A673 (cell line): ENCODE data around the gene TPK1. TPM values are rescaled to one million over a fixed set of nuclear protein-coding genes. Genes with fewer than 3 reads are reported as not detected.
"Not testable (repeated sequence)": the region's sequence is repeated elsewhere in the genome, so short reads cannot be mapped to it uniquely, and the experiment has no call there.

Experiments
- BruUV-seq: library from RNA; stranded (reverse); fragments of 400-500 nt; replicated peaks from 2 replicates; lab custom pipeline; 2021; lab: Mats Ljungman, UMichigan
- CTCF ChIA-PET: fragments of 300-600 bp; sonication (Branson Sonifier 250); formaldehyde crosslinking; loops from one replicate; lab custom pipeline; 2022; ENCODE audit warnings: antibody characterized with exemption; lab: Charles Lee
- POLR2A ChIA-PET: fragments of 300-600 bp; sonication (Branson Sonifier 250); formaldehyde crosslinking; loops from one replicate; lab custom pipeline; 2022; ENCODE audit warnings: antibody characterized with exemption; ENCODE audit not compliant: low non-redundant PET; lab: Charles Lee
- DNase-seq: peaks from one replicate; pipeline ENCODE4 v3.0.0-alpha.2; 2015; ENCODE audit warnings: low spot score
- H3K27ac ChIP-seq: fragments of 200-600 bp; sonication (generic); 2 replicates; pipeline ENCODE4 v1.5.1; 2016; ENCODE audit warnings: mixed run types, low read depth, mild to moderate bottlenecking, mixed read lengths, antibody characterized with exemption, low read length; ENCODE audit not compliant: poor library complexity, severe bottlenecking
- H3K27me3 ChIP-seq: fragments of 200-600 bp; sonication (generic); replicated peaks from 2 replicates; pipeline ENCODE4 v1.6.1; 2017; ENCODE audit warnings: mixed run types, low read depth, mild to moderate bottlenecking, mixed read lengths, antibody characterized with exemption, low read length; ENCODE audit not compliant: insufficient read depth, poor library complexity
- H3K36me3 ChIP-seq: fragments of 200-600 bp; sonication (generic); 2 replicates; pipeline ENCODE4 v1.6.1; 2016; ENCODE audit warnings: mixed run types, mild to moderate bottlenecking, mixed read lengths, antibody characterized with exemption, low read length; ENCODE audit not compliant: insufficient read depth, poor library complexity, severe bottlenecking
- H3K4me1 ChIP-seq: fragments of 200-600 bp; sonication (generic); 2 replicates; pipeline ENCODE4 v1.6.1; 2017; ENCODE audit warnings: mixed run types, mild to moderate bottlenecking, mixed read lengths, antibody characterized with exemption, low read length; ENCODE audit not compliant: insufficient read depth, poor library complexity, severe bottlenecking
- H3K4me3 ChIP-seq: fragments of 200-600 bp; sonication (generic); 2 replicates; pipeline ENCODE4 v1.5.1; 2016; ENCODE audit warnings: low read depth, mixed run types, mild to moderate bottlenecking, mixed read lengths, low read length; ENCODE audit not compliant: poor library complexity, severe bottlenecking
- H3K9me3 ChIP-seq: fragments of 200-600 bp; sonication (generic); 2 replicates; pipeline ENCODE4 v1.6.1; 2016; ENCODE audit warnings: mixed run types, low read depth, mild to moderate bottlenecking, mixed read lengths, antibody characterized with exemption, low read length; ENCODE audit not compliant: poor library complexity, severe bottlenecking
- CTCF ChIP-seq: fragments of 300-800, 200-600 bp; sonication (generic); conservative IDR thresholded peaks from 2 replicates; pipeline ENCODE4 v1.5.1; 2017; ENCODE audit warnings: low read depth, mild to moderate bottlenecking, antibody characterized with exemption, low read length, moderate library complexity, mixed read lengths
- EZH2 ChIP-seq: fragments of 200-600 bp; sonication (generic); IDR thresholded peaks from 2 replicates; pipeline ENCODE4 v1.6.1; 2017; ENCODE audit warnings: borderline replicate concordance, low read depth, mild to moderate bottlenecking, mixed read lengths, antibody characterized with exemption, low read length; ENCODE audit not compliant: poor library complexity, severe bottlenecking
- intact Hi-C: fragments of 100-400 bp; cut with micrococcal nuclease; formaldehyde crosslinking; loops from one replicate; pipeline ENCODE4 v1.10.0; 2022; ENCODE audit not compliant: unreplicated experiment
- total RNA-seq: library from RNA; stranded (reverse); gene quantifications from 2 replicates; pipeline ENCODE4 v1.2.3, GENCODE V29; 2021

The TPK1 gene
- total RNA-seq, 1 experiment from 2014 or later = 3.5 TPM

GRCh38 chr7:144436500-144436899, 399.4 kb downstream of the TPK1 start:
- no peak for DNase-seq
- no peaks in the 10 kb centered on the region for H3K4me1 ChIP-seq
- POLR2A ChIA-PET = no interaction called here
- BruUV-seq = no TSS peak
- no peaks in the 10 kb centered on the region for H3K27me3 ChIP-seq
- H3K4me3 ChIP-seq = no peak overlapping the region
- H3K36me3 ChIP-seq = no peaks in the 10 kb centered on the region
- TF ChIP-seq CTCF (no peak), EZH2 (no peak)
- intact Hi-C loops = no loop called here
- CTCF ChIA-PET = no interaction called here
- no peaks in the 10 kb centered on the region for H3K9me3 ChIP-seq
- no peak overlapping the region for H3K27ac ChIP-seq

GRCh38 chr7:144428431-144428830, 407.4 kb downstream of the TPK1 start:
- TF ChIP-seq EZH2 (no peak), CTCF (no peak)
- H3K27me3 ChIP-seq = no peaks in the 10 kb centered on the region
- intact Hi-C loops = no loop called here
- no peaks in the 10 kb centered on the region for H3K36me3 ChIP-seq
- no TSS peak for BruUV-seq
- no peak for DNase-seq
- H3K27ac ChIP-seq = no peak overlapping the region
- no peaks in the 10 kb centered on the region for H3K9me3 ChIP-seq
- CTCF ChIA-PET = no interaction called here
- POLR2A ChIA-PET = no interaction called here
- no peak overlapping the region for H3K4me3 ChIP-seq
- H3K4me1 ChIP-seq = no peaks in the 10 kb centered on the region

GRCh38 chr7:144427539-144427938, 408.3 kb downstream of the TPK1 start:
- H3K27ac ChIP-seq, H3K27me3 ChIP-seq, CTCF ChIA-PET, H3K4me3 ChIP-seq, H3K4me1 ChIP-seq, DNase-seq, H3K9me3 ChIP-seq, POLR2A ChIA-PET, BruUV-seq, H3K36me3 ChIP-seq, intact Hi-C loops: not testable (repeated sequence)

- H3K27me3 ChIP-seq, H3K36me3 ChIP-seq, H3K27ac ChIP-seq, CTCF ChIA-PET, POLR2A ChIA-PET, intact Hi-C loops, H3K9me3 ChIP-seq, H3K4me1 ChIP-seq, DNase-seq, H3K4me3 ChIP-seq, BruUV-seq: not testable (repeated sequence)
Measured at GRCh38 chr7:144418931-144419330, 416.9 kb downstream of the TPK1 start.
